ENCODE data around the gene HSD17B10.
"Not testable (repeated sequence)": the region's sequence is repeated elsewhere in the genome, so short reads cannot be mapped to it uniquely, and the experiment has no call there.

Gene HSD17B10

GRCh38 chrX:53476371-53476770, 42.2 kb upstream of the HSD17B10 start:
- DNase-seq: no peak
- Histone ChIP-seq H3K27ac (no peak overlapping the region), H3K4me1 (no peaks in the 10 kb centered on the region), H3K36me3 (no peaks in the 10 kb centered on the region), H3K9me3 (no peaks in the 10 kb centered on the region), H3K27me3 (no peaks in the 10 kb centered on the region), H3K4me3 (no peak overlapping the region)
- intact Hi-C loops (cut with DNase I; ENCODE audit: low total_unique reads): no loop called here
- no peak for TF ChIP-seq CTCF (IDR thresholded peaks at IDR 0.05)

- no peaks in the 10 kb centered on the region for H3K4me1 ChIP-seq
- no peak overlapping the region for H3K27ac ChIP-seq
- intact Hi-C loops (cut with DNase I; ENCODE audit: low total_unique reads): no loop called here
- no peaks in the 10 kb centered on the region for H3K9me3 ChIP-seq
- no peak overlapping the region for H3K4me3 ChIP-seq
- H3K36me3 ChIP-seq: no peaks in the 10 kb centered on the region
- H3K27me3 ChIP-seq: no peaks in the 10 kb centered on the region
- DNase-seq: no peak
- no peak for TF ChIP-seq CTCF (IDR thresholded peaks at IDR 0.05)
Measured at GRCh38 chrX:53474707-53475106, 40.5 kb upstream of the HSD17B10 start.

- intact Hi-C loops (cut with DNase I; ENCODE audit: low total_unique reads): no loop called here
- Histone ChIP-seq H3K36me3 (no peaks in the 10 kb centered on the region), H3K4me3 (no peak overlapping the region), H3K9me3 (no peaks in the 10 kb centered on the region), H3K27me3 (no peaks in the 10 kb centered on the region), H3K4me1 (no peaks in the 10 kb centered on the region), H3K27ac (no peak overlapping the region)
- no peak for DNase-seq
- no peak for TF ChIP-seq CTCF (IDR thresholded peaks at IDR 0.05)
Measured at GRCh38 chrX:53471346-53471745, 37.2 kb upstream of the HSD17B10 start.

GRCh38 chrX:53468659-53469058, 34.5 kb upstream of the HSD17B10 start:
- H3K9me3 ChIP-seq; H3K4me1 ChIP-seq; intact Hi-C loops (cut with DNase I; ENCODE audit: low total_unique reads); DNase-seq; H3K27ac ChIP-seq; H3K4me3 ChIP-seq; H3K36me3 ChIP-seq; H3K27me3 ChIP-seq: not testable (repeated sequence)

GRCh38 chrX:53458082-53458481, 23.9 kb upstream of the HSD17B10 start:
- intact Hi-C loops (cut with DNase I; ENCODE audit: low total_unique reads): no loop called here
- Histone ChIP-seq H3K4me1 (no peaks in the 10 kb centered on the region), H3K9me3 (no peaks in the 10 kb centered on the region), H3K27ac (no peak overlapping the region), H3K4me3 (no peak overlapping the region), H3K27me3 (no peaks in the 10 kb centered on the region), H3K36me3 (no peaks in the 10 kb centered on the region)
- DNase-seq: no peak
- TF ChIP-seq CTCF (IDR thresholded peaks at IDR 0.05): no peak

- no peaks in the 10 kb centered on the region for H3K4me1 ChIP-seq
- no peak overlapping the region for H3K27ac ChIP-seq
- no peaks in the 10 kb centered on the region for H3K27me3 ChIP-seq
- no peaks in the 10 kb centered on the region for H3K9me3 ChIP-seq
- no peaks in the 10 kb centered on the region for H3K36me3 ChIP-seq
- DNase-seq: no peak
- TF ChIP-seq CTCF (IDR thresholded peaks at IDR 0.05): no peak
- H3K4me3 ChIP-seq: no peak overlapping the region
- intact Hi-C loops (cut with DNase I; ENCODE audit: low total_unique reads): no loop called here
Measured at GRCh38 chrX:53456254-53456653, 22.1 kb upstream of the HSD17B10 start.
